GM19468 (cell line): ENCODE data around the gene LIPG.

Experiments
- ATAC-seq: cut with Tn5 transposase; IDR thresholded peaks from one replicate; pipeline ENCODE4 v1.9.1; 2021; ENCODE audit warnings: mild to moderate bottlenecking, moderate library complexity, moderate number of reproducible peaks; ENCODE audit not compliant: unreplicated experiment; ENCODE audit errors: extremely low read depth

The LIPG gene

DNA sequence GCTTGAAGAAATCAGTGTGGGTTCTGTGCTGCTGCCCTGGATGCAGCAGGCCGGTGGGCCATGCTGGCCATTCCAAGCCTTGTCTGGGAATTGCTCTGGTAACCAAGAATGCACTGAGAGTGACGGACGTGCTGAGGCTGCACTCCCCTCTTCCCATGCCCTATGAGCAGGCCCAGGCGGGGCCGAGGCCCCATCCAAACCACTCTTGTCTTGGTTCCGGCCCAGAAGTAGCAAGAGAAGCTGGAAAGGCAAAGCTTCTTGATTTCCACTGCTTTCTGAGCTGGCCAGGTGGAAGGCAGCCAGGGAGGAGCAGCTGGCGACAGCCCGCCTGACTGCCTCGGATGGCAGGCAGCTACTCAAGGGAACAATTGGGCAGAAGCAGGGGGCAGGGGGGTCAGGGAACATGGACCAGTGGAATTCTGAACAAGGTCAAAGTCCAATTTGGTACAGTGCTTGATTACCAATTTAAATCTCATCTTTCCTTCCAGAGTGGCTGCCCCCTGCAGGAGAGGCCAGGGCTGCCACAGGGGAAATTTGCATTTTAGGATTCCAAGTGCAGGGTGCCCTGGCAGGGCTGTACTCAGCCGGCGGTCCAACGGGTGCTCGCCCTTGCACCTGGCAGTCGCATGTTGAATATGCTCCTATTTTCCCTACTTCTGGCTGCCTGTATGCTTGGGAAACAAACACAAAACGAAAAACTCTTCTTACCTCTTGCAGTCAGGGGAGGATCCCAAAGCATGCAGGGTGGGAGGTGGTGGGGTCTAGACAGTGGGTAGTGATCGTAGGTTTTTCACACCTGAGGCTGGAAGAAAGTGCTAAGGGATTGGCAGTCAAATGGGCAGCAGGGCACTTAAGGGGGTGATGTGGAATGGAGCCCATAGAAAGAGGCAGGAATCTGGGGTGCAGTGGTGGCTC, 67.3 kb downstream of the LIPG start:
- ATAC-seq = no peak

DNA sequence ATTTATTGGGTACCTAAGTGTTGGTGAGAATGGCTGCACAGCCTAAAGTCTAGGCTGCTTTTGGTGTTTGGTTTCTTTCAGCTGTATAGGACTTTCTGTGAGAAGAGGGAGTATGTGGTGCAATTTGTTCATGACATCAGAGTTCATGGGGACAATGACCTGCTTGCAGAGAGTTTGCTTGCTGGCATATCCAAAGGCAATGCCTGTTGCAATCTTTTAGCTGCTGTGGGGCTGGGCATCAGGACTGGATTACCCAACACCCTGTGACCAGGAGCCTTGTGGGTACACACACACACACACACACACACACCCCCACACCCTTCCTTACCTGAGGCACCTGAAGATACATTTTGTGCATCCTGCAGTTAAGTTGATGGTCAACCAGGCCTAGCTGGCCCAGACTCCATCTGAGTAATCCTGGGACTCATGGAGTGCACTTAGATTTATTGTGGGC, 68.4 kb downstream of the LIPG start:
- no peak for ATAC-seq

DNA sequence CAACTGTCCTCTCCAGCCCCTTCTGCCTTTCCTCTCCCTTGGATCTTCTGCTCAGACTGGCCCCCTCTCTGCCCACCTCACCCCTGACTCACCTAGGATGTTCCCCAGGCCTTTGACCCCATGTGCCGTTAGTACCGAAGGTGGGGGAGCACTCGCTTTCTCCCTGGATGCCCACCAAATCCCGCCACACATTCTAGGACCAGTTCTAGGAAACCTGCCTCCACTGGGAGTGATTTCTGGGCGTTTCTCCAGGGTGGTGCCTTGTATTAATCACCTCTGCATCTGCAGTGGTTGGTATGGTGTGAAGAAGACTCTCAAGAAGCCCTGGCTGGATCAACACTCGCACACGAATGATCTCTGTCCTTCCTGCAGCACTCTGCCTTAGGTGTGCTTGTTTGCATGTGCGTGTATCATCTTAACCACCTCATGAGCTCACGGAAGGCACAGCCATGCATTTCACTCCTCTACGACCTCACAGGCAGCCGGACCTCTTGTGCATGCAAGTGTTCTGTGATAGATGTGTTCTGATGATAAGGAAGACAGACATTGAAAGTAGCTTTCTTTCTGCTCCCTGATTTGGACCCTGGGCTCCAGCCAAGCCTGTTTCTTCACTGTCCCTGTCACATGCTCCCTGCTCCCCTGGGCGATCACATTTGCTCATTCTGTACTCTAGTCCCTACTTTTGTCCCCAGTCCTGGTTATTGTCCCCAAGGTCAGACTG, 69.4 kb downstream of the LIPG start:
- no peak for ATAC-seq

DNA sequence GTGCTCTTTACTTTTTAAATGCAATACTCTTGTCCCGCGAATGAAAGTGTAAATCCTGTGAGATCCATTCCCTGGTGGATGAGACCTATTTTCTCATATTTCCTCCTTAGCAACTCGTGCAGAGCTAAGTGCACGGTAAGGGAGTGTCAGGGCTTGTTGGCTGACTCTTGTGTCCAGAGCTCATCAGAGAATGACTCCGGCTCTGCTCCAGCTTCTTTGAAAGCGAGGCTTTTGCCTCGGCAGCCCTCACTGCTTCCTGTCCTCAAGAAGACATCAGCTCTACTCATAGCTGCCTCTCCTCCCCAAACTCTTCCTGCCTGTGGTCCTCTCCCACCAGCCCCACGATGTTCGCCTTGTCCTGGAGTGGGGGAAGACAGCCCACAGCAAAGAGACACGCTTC, 70.7 kb downstream of the LIPG start:
- ATAC-seq = no peak

DNA sequence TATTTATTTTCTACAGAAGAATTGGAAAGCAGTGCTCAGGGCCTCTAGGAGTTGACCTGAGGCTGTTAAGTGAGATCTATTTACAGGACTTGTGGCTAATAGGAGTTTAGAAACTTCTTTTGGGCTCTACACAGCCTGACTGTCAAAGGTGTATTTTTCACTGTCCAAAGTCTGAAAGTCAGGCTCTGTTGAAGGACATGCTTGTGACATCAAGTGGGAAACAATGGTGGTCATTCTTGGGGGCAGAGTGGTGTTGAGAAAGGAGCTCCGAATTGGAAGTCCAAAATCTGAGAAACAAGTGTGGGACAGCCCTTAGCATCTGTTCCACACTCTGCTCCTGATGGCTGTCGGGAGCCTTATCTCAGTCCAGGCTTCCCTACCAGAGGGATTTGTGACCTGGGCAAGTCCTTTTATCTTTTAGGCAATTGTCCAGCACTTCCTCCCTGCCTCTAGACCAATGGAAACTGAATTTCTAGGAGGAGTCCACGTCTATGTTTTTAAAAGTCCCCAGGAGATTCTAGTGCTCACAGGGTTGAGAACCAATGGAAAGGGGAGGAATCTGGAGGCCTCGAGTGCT, 76.4 kb downstream of the LIPG start:
- ATAC-seq = no peak

- ATAC-seq = no peak
These were observed 77.2 kb downstream of the LIPG start for GRCh38 chr18:49638891-49639557.

DNA sequence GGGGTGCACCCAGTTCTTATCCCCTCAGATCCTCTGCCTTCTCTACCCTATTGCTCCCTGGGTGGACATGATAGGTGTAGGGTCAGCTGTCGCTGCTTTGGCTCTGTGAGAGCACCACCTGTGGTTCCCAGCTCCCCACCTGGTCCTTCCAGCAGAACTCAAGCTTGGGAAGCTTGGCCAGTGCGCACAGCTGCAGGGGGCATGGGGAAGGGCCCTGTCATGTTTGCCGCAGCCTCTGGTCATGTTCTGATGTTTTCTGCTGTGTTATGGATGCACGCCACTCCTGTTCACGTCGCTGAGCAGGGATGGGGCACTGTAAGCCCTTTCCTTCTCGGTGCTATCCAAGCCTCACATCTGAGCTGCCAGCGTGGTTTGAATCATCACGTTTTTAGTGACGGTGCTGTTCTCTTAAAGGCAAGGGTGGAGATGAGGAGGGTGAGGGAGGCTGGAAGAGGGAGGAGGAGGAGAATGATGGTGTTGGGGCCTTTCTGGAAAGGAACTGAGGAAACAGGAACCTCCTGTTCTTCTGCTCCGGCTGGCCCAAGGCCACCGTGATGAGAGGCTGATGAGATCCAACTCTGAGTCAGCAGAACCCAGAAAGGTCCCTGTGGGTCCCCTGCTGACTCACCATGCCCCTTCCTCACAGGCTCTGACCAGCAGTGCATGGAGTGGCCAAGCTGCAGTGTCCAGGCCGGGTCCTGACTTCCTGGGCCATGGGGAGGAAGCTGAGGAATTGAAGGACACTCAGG, 78.0 kb downstream of the LIPG start:
- no peak for ATAC-seq

- no peak for ATAC-seq
These were observed 78.9 kb downstream of the LIPG start for GRCh38 chr18:49640741-49641140.

GRCh38 chr18:49645196-49645595, 83.3 kb downstream of the LIPG start:
- no peak for ATAC-seq

DNA sequence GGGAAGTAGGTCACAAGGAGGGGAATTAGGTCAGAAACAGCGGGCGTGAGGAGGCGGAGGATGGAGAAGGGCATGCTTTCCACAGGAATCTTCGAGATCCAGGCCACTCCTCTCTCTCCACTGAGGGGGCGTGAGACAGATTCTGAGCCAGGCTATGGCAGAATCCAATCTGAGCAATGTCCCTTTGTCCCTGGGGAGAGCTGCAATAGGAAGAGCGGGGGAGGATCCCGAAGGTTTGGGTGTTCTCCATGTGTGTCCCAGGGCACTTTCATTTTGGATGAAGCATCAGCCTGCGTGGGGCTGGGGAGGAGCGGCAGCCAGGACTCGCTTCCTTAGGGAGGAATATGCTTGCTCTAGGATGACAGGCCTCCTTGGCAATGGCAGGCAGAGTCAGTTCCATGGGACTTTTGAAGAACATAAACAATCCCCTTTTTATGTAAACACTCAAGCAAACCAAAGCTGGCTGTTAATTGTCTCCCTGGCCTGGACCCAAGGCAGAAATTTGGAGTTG, 84.0 kb downstream of the LIPG start:
- no peak for ATAC-seq

DNA sequence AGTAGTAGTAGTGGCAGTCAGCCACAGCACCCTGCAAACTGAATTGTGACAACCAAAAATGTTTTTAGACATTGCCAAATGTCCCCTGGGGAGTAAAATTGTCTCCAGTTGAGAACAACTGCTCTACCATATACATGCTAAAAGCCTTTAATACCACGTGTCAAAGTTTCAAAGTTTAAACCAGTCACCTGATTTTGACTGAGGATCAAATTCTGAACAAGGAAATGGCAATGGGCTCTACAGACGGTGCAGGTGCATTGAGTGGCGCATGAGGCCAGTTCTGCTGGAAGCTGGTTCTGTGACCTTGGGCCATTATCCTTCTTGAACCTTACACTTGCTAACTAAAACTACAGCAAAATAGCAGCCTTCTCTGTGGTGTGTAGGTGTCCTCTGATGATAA, 85.0 kb downstream of the LIPG start:
- no peak for ATAC-seq

GRCh38 chr18:49647496-49648168, 85.8 kb downstream of the LIPG start:
- ATAC-seq = no peak

DNA sequence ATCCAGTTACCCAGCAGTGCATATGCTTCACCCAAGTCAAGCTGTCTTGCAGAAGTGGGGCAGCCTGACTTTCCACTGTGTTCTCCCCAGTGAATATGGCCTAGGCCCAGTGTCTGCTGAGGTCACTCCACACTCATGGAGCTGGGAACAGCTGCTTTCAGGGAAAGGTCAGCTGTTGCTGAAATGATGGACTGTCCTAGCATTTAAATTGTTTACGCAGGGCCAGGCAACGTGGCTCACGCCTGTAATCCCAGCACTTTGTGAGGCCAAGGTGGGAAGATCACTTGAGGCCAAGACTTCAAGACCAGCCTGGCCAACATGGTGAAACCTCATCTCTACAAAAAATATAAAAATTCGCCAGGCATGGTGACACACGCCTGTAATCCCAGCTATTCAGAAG, 86.5 kb downstream of the LIPG start:
- ATAC-seq = no peak
